Activated T-helper 9 cell treated with anti-CD3 and anti-CD28 coated beads, Interleukin-2, amount 50 U/mL, for 16 hours (primary cell): ENCODE measurements around the gene KRTAP19-7.

Experiments
- DNase-seq: peaks from one replicate; pipeline ENCODE4 v3.0.0-alpha.2; 2020; ENCODE audit warnings: low read depth

The KRTAP19-7 gene, protein sequence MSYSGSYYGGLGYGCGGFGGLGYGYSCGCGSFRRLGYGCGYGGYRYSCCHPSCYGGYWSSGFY

DNA sequence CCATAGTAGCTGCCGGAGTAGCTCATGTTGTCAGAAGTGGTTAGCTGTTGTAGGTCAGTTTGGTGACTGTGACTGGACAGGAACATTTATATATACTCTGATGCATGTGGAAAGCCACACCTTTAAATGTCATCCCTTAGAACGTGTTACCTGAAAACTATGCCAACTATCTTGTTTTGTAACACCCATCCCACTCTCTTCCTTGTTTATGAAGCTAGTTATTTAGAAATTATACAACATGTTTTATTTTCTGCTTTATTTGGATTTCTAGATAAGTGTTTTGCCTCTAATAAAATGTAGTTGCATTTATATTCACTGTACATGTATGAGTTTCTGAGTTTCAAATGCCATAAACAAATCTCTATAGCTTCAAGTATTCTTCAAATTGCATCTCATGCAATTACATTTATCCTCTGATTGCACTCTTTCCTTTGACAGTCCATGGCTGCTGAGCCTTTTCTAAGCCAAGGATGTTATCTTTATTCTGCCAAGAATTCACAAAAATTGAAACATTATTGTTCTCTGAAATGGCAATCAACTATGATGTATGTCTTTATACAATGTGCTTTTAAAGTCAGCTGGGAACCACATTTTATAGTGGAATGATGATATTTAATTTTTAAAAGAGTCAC lies at the start of gene KRTAP19-7:
TSS of gene KRTAP19-7 (minus strand) at position 51 of the 632 bp plus-strand sequence. CDS start at position 26, 25 bp downstream.
- no peak for DNase-seq

DNA sequence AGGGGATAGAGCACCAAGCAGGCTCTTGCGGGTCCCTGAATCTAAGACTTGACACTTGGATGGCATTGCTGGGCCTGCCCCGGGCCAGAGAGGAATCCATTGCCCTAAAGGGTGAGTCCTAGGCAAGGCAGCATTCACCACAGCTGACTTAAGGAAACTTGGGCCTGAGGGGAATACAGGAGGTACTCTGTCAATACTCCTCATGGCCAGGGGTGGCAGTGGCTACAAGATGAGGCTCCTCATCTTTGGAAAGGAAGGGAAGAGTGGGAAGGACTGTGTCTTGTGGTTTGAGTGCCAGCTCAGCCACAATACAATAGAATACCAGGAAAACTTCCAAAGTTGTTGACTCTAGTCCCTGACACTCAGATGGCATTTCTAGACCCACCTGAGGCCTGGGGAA lies 44.9 kb upstream of the KRTAP19-7 start:
- no peak for DNase-seq

DNA sequence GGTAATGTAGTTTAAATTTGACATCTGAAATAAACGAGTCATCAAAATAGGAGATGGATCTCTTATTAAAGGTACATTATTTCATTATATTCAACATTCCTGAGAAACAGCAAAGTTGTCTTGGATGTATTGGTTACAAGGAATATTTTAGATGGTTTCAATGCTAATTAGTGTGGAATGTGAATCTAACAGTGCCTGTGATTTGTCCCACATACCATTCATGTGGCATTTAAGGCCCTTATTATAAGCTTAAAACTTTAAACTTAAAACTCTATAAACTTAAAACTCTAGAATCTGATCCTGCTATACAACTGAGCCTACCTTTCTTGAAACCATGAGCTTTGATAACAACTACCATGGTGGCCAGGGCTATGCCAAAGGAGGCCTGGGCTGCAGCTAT lies 39.7 kb upstream of the KRTAP19-7 start, which contains the start of gene KRTAP22-1:
TSS of gene KRTAP22-1 (plus strand) at position 301 of the 400 bp plus-strand sequence.
- DNase-seq: no peak

DNA sequence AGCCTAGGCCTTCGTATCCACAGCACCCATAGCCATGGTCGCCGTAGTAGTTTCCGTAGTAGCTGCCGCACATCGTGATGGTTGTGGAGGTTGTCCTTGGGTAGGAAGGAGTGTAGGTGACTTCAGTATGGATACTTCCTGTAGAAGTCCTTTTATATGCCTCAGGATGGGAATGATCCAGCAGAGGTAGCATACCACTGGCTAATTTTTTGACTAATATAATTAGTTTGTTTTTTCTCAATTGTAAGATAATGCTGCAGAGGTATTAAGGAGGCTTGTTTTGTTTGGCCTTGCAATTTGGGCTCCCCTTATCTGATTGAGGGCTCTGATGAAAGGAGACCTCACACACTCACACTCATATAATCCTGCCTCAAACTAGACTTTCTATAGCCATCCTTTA lies 37.7 kb upstream of the KRTAP19-7 start, which contains the start of gene KRTAP6-2:
TSS of gene KRTAP6-2 (minus strand) at position 101 of the 400 bp plus-strand sequence. CDS start at position 73, 28 bp downstream.
- no peak for DNase-seq

DNA sequence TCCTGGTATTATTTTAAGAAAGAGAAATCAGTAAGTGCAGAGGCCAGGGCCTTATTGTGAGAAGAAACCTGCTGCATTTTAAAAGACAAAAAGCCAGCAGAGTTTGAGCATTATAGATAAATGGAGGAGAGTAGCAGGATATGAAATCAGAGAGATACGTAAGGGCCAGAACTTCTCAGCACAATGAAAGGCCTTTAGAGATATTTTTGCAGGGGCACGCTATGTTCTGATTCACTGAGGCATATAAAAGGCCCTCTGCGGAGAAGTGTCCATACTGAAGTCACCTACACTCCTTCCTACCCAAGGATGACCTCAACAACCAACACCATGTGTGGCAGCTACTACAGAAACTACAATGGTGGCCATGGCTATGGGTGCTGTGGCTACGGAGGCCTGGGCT lies 31.0 kb upstream of the KRTAP19-7 start, which contains the start of gene KRTAP6-3:
TSS of gene KRTAP6-3 (plus strand) at position 301 of the 400 bp plus-strand sequence. CDS start at position 307, 6 bp downstream.
- DNase-seq: no peak

DNA sequence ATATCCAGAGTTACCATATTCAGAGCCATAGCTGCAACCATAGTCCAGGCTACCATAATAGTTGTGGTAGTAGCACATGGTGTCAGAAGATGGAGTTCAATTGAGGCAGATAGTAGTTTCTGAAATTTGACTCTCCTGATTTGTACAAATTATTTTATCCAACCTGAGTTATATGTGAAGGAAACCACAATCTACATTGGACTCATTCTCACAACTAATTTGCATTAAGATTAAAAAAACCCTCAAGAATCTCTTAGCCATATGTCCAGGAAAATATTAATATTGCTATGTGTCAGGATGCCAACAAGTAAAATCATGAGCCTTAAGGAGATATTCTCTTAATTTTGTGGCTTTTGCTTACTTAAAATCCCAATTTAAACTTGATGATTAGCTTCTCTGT lies 29.2 kb upstream of the KRTAP19-7 start, which contains the start of gene KRTAP22-2:
TSS of gene KRTAP22-2 (minus strand) at position 101 of the 400 bp plus-strand sequence.
- DNase-seq: no peak

DNA sequence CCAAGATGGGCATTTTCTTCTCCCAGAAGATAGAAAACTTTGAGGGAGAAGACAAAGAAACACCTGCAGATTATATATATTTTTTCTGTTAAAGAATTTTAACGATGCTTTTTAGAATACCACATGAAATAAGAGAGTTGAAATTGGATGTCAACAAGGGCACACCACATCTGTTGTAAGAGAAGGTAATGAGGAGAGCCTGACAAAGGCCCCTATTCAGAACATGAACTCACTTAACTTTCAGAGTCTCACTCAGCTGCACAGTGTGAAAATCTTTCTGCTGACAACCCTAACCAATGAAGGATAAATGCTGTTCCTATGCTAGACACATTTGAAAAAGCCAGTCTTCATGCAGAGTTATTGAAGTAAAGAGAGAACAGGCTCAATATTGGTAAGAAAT lies 21.8 kb upstream of the KRTAP19-7 start:
- DNase-seq: no peak

DNA sequence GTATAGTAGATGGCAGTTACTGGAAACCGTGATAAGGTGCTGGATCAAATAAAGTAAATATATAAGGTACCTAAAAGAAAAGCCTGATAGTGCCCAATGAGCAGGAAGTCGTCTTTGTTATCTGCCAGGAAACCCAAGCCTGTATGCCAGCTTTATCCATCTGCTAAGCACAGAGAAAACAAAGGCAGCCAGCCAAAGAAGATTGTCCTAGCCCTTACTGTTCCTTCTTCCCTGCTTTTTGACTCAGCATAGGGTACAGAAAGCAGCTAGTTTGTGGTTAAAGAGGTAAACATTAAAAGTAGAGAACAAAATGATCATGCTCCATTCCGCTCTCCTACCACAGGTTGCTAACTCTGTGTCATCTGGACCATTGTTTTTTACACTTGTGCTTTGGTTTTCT lies 19.0 kb upstream of the KRTAP19-7 start:
- DNase-seq: no peak

DNA sequence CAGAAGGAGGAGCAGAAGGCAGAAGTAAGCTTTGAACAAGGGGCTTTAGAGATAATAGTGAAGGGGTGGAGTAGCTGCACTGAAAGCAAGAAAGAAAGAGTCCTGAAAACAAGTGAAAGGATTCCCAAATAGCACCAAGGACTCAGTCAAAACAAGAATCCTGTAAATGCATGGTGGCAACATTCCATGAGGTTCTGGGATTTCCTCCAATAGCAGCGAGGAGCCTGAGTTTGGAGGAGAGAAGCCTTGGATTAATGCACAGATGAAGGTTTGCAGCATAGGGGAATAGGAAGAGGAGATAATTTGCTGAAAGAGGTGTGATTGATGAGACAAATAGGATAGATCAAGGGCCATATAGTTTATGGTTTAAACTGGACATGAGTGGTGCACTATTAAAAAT lies 18.2 kb upstream of the KRTAP19-7 start:
- no peak for DNase-seq

DNA sequence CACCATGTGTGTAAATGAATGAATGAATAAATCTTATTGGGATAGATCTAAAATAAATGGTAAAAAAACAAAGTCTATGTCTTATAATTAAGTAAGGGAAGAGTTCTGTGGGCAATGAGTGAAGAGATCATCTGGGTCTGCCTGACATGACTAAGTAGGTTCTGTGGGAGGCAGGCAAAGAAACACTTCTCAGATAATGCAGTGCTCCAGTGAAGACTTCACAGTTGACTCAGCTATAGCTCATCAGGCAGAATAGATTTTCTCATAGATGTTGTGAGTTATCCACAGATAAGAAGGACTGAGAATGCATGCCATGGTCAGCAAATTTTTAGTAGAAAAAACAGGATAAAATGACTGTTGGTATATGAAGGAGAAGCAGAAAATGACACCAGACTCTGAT lies 16.7 kb upstream of the KRTAP19-7 start:
- DNase-seq: no peak

DNA sequence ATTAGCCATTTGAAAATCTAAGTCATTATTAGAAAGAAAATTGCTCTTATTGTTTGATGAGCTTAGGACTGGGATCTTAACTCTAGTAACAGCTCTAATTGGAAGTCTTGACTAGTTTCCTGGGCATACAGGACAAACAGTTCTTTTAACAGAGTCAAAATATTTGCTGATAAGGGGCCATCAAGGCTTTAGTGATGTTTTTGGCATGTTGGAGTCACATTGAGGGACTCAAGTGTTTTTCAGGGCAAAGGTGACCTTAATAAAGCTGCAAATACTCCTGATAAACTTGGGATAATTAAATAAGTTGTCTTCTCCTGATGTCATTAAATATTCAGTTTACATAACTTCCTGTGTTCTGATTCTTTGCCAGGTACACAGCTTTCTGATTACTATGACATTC lies 6.5 kb upstream of the KRTAP19-7 start:
- no peak for DNase-seq

DNA sequence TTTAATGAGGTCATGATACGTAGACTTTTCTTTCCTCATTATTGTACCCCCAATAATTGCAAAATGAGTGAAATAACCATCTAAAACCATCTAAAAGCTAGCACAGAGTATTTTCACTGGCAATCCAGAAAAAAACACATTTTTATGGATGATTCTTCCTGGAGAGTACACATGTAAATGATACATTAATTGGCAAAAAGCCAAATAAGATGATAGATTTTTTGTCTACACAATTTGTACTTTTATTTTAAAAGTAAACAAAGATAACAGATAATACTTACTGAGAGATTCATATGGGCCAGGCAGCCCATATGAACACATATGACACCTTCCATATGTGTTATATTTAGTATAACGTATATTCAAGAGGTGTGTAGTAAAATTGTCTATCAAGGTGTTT lies 2.5 kb upstream of the KRTAP19-7 start:
- DNase-seq: no peak

DNA sequence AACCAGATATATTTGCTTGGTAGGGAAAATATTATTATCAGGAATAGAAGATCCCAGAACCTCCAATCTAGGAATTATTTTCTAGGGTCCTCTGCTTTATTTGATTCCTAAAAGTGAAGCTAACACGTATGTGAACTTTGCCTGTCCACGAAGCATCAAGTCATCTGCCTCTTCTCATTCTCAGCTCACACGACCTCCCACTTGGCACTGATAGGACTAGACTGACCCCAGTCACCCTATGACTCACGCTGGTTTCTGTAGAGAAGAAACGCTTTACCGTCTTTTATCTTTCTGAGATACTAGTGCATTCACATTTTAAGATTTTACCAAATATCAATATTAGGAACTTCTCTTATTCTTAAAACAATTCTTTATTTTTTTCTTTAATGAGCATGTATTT lies 2.0 kb upstream of the KRTAP19-7 start:
- DNase-seq: no peak

DNA sequence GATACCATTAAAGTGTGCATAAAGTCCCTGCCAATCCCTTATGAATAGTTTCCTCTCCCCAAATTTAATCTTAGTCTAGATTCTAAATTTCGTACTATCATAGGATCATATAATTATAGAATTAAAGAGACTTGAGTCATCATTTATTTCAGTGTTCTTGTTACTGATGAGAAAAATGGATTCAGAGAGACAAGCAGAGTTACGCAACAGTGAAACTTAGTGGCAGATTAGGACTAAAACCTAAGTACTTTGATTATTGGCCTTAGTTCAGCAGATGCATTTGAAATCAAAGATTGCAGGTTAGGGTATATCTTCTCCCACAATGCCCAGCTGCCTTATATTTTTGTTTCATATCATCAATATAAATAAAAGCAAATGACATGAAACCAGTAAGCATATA lies 843 bp upstream of the KRTAP19-7 start:
- DNase-seq: no peak

DNA sequence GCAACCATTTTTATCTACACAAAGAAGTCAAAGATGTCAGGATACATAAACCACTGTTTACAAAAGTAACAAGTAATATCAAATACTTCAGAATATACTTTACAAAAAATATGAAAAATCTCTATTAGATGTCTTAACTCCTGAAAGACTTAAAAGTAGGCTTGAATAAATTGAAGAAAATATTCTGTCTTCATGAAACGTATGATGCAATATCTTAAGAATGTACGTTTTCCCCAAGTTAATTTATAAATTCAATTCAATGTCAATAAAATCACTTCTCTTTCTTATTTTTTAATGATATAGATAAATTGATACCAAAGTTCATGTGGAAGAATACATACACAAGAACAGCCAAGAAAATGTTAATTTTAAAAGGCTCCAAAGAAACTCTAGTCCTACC lies 6.0 kb downstream of the KRTAP19-7 start:
- DNase-seq: no peak

DNA sequence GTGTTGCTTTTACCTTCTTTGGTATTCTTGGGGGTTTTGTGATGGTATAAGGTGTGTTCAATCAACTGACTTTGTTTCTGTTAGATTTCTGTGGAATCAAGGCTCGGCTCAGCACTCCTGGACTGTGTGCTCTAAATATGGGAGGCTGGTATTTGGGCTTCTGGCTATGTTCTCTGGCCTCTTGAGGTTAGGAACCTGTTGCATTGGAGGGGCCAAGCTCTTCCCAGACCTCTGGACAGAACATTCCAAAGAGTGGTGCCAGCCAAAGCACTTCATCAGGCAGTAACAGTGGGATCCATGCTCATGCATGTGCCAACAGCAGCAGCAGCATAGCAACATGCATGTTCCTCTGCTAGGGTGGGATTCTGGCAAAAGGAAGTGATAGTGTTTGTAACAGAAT lies 8.3 kb downstream of the KRTAP19-7 start:
- DNase-seq: no peak

DNA sequence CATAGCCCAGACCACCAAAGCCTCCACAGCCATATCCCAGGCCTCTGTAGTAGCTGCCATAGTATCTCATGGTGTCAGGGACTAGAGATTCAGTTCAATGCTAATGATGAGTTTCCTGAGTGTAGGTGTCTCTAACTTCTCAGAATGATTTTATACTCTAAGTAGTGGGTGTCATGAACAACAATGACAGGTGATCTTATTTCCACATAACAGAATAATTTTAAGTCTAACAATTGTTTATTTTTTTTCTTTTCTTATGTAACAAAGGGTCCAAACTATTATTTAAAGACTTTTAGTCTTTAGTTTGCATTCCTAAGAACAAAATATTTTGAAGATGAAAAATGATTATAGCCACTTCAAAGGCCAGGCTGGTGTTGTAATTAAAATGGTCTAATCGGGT lies 19.4 kb downstream of the KRTAP19-7 start, which contains the start of gene KRTAP19-6:
TSS of gene KRTAP19-6 (minus strand) at position 101 of the 400 bp plus-strand sequence. CDS start at position 70, 31 bp downstream.
- DNase-seq: no peak

DNA sequence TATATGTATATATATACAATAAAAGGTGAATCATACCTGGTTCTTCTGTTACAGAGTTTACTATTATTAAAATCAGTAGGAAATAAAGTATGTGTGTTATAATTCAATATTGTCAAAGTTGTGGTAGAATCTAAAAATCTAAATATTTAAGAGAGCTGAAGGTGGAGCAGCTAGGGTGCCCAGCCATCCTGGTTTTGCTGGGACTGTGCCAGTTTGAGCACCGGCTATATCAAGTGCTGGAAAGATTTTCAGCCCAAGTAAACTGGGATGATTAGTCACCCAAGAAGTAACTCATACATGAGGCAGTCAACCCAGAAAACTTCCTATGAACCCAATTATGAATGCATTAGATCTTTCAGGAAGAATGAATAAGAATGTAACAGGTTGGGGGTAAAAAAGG lies 42.2 kb downstream of the KRTAP19-7 start:
- DNase-seq: no peak

DNA sequence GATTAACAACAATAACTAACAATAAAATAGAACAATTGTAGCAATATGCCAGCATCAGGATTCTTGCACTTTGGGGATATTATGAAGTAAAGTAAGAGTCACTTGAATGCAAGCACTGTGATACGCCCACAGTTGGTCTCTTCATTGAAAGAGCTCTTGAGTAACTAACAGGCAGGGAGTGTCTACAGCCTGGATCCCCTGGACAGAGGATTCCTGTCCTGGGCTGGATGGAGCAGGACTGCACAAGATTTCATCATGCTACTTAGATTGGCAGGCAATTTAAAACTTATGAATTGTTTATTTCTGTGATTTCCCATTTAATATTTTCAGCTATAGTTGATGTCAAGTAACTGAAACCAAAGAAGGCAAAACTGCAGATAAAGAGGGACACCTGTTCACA lies 45.4 kb downstream of the KRTAP19-7 start:
- no peak for DNase-seq
